ENCODE measurements around the gene SLA2. TPM values are rescaled to one million over a fixed set of nuclear protein-coding genes. Genes with fewer than 3 reads are reported as not detected.
A peak's percentile ranks its signal among the peaks of the same experiment; 100 is the strongest.

The SLA2 gene
- total RNA-seq, 3 donors from 2014 or later: 1.5 to 1.6 (median 1.6) TPM

GRCh38 chr20:36576081-36576445 lies 69.9 kb downstream of the SLA2 start:
- no peaks in the 10 kb centered on the region for H3K36me3 ChIP-seq (ENCODE audit: low read depth)
- TF ChIP-seq CTCF (IDR thresholded peaks at IDR 0.05): no peak
- DNase-seq (no peak), ATAC-seq (no peak)
- peaks cover 13% of the 10 kb centered on the region for H3K4me1 ChIP-seq (ENCODE audit: low read depth)
- no peaks in the 10 kb centered on the region for H3K9me3 ChIP-seq
- no peak overlapping the region for H3K4me3 ChIP-seq
- intact Hi-C loops (cut with DNase I, micrococcal nuclease): no loop called here

- H3K4me3 ChIP-seq: peak overlapping the region; percentile 34
- no peak for TF ChIP-seq CTCF (IDR thresholded peaks at IDR 0.05)
- intact Hi-C loops (cut with DNase I, micrococcal nuclease): no loop called here
- H3K4me1 ChIP-seq (ENCODE audit: low read depth): peaks cover 13% of the 10 kb centered on the region
- no peaks in the 10 kb centered on the region for H3K9me3 ChIP-seq
- H3K36me3 ChIP-seq (ENCODE audit: low read depth): no peaks in the 10 kb centered on the region
- peak; percentile 52 to 77 (median 67) for DNase-seq
- peak; percentile 47 for ATAC-seq
Measured at GRCh38 chr20:36574366-36575135, 71.4 kb downstream of the SLA2 start.

GRCh38 chr20:36573798-36574365 lies 72.1 kb downstream of the SLA2 start:
- Histone ChIP-seq H3K9me3 (no peaks in the 10 kb centered on the region), H3K4me1 (ENCODE audit: low read depth) (peaks cover 13% of the 10 kb centered on the region), H3K36me3 (ENCODE audit: low read depth) (no peaks in the 10 kb centered on the region), H3K4me3 (peak overlapping the region; percentile 34)
- no peak for TF ChIP-seq CTCF (IDR thresholded peaks at IDR 0.05)
- intact Hi-C loops (cut with DNase I, micrococcal nuclease): no loop called here
- ATAC-seq: peak; percentile 26
- DNase-seq: peak in 2 of 3 donors; percentile 42 to 57

GRCh38 chr20:36573103-36573797 lies 72.7 kb downstream of the SLA2 start, which contains the start of gene TGIF2:
TGIF2 (plus strand) TSS chr20:36573597; CDS start chr20:36578775, 5,178 bp downstream.
- ATAC-seq (peak; percentile 84), DNase-seq (peak; percentile 74 to 92 (median 85))
- intact Hi-C loops (cut with DNase I, micrococcal nuclease): no loop called here
- Histone ChIP-seq H3K9me3 (no peaks in the 10 kb centered on the region), H3K4me3 (peak within 1 kb of the TSS; percentile 34), H3K4me1 (ENCODE audit: low read depth) (peaks cover 13% of the 10 kb centered on the region), H3K36me3 (ENCODE audit: low read depth) (no peaks in the 10 kb centered on the region)
- no peak for TF ChIP-seq CTCF (IDR thresholded peaks at IDR 0.05)

- intact Hi-C loops (cut with DNase I, micrococcal nuclease): no loop called here
- H3K4me3 ChIP-seq: no peak overlapping the region
- peaks cover 13% of the 10 kb centered on the region for H3K4me1 ChIP-seq (ENCODE audit: low read depth)
- H3K36me3 ChIP-seq (ENCODE audit: low read depth): no peaks in the 10 kb centered on the region
- TF ChIP-seq CTCF (IDR thresholded peaks at IDR 0.05): no peak
- peak; percentile 10 for ATAC-seq
- no peaks in the 10 kb centered on the region for H3K9me3 ChIP-seq
- DNase-seq: peak in 2 of 3 donors; percentile 26 to 39
Measured at GRCh38 chr20:36572701-36573102, 73.3 kb downstream of the SLA2 start.

Data from mucosa of descending colon (tissue), 3 donors.